OCI-LY1 (cell line): ENCODE data around the gene F5.
"Not testable (repeated sequence)": the region's sequence is repeated elsewhere in the genome, so short reads cannot be mapped to it uniquely, and the experiment has no call there.

Source experiments
- H2AFZ ChIP-seq: fragments of 200-600 bp; sonication (generic), shearing (Covaris generic); 2 replicates; pipeline ENCODE4 v1.6.0; 2014; ENCODE audit warnings: antibody characterized with exemption, mild to moderate bottlenecking, low read length
- H3F3A ChIP-seq: fragments of 200-600 bp; sonication (generic), shearing (Covaris generic); 2 replicates; pipeline ENCODE4 v1.6.0; 2014; ENCODE audit warnings: mild to moderate bottlenecking, antibody characterized with exemption, low read length, moderate library complexity; ENCODE audit not compliant: insufficient read depth
- H3K27ac ChIP-seq: fragments of 200-600 bp; sonication (generic); 2 replicates; pipeline ENCODE4 v1.5.1; 2014; ENCODE audit warnings: low read length, mixed run types, mild to moderate bottlenecking, low read depth; ENCODE audit not compliant: poor library complexity, severe bottlenecking
- H3K27me3 ChIP-seq: fragments of 200-600 bp; sonication (generic); 2 replicates; pipeline ENCODE4 v1.6.0; 2014; ENCODE audit warnings: antibody characterized with exemption, mild to moderate bottlenecking, low read length, moderate library complexity; ENCODE audit not compliant: insufficient read depth
- H3K36me3 ChIP-seq: fragments of 200-600 bp; sonication (generic); 2 replicates; pipeline ENCODE4 v1.6.1; 2014; ENCODE audit warnings: mild to moderate bottlenecking, antibody characterized with exemption, low read length, moderate library complexity, mixed read lengths; ENCODE audit not compliant: insufficient read depth
- H3K4me1 ChIP-seq: fragments of 200-600 bp; sonication (generic); 2 replicates; pipeline ENCODE4 v1.5.1; 2014; ENCODE audit warnings: mild to moderate bottlenecking, low read length, moderate library complexity; ENCODE audit not compliant: insufficient read depth, severe bottlenecking
- H3K4me2 ChIP-seq: fragments of 200-600 bp; sonication (generic), shearing (Covaris generic); 2 replicates; pipeline ENCODE4 v1.6.1; 2014; ENCODE audit warnings: low read length
- H3K4me3 ChIP-seq: fragments of 200-600 bp; sonication (generic); 2 replicates; pipeline ENCODE4 v1.5.1; 2014; ENCODE audit warnings: low read length, low read depth, mild to moderate bottlenecking, mixed read lengths; ENCODE audit not compliant: poor library complexity, severe bottlenecking
- H3K79me2 ChIP-seq: fragments of 200-600 bp; shearing (Covaris generic); 2 replicates; pipeline ENCODE4 v1.6.1; 2016; ENCODE audit warnings: mixed run types, low read length, mixed read lengths; ENCODE audit not compliant: insufficient read depth
- H3K9ac ChIP-seq: fragments of 200-600 bp; sonication (generic), shearing (Covaris generic); 2 replicates; pipeline ENCODE4 v1.6.1; 2014; ENCODE audit warnings: mild to moderate bottlenecking, low read length, mixed read lengths
- H3K9me2 ChIP-seq: fragments of 200-600 bp; sonication (generic), shearing (Covaris generic); 2 replicates; pipeline ENCODE4 v1.6.1; 2014; ENCODE audit warnings: low read depth, mild to moderate bottlenecking, low read length, mixed read lengths
- H3K9me3 ChIP-seq: fragments of 200-600 bp; shearing (Covaris generic); 2 replicates; pipeline ENCODE4 v1.6.1; 2014; ENCODE audit warnings: low read length, mixed read lengths
- H4K20me1 ChIP-seq: fragments of 200-600 bp; sonication (generic), shearing (Covaris generic); 2 replicates; pipeline ENCODE4 v1.6.0; 2016; ENCODE audit warnings: mild to moderate bottlenecking, low read length; ENCODE audit not compliant: insufficient read depth
- EZH2 ChIP-seq: fragments of 200-600 bp; sonication (generic), shearing (Covaris generic); IDR thresholded peaks from 2 replicates; pipeline ENCODE4 v1.8.0; 2017; ENCODE audit warnings: borderline replicate concordance, mixed run types, mild to moderate bottlenecking, antibody characterized with exemption, low read length, moderate library complexity, mixed read lengths
- TF ChIP-seq, protein P1 (sequence below): fragments of 200-600 bp; sonication (generic), shearing (Covaris generic); IDR thresholded peaks from 2 replicates; pipeline ENCODE4 v1.5.1; 2017; ENCODE audit warnings: mild to moderate bottlenecking, antibody characterized with exemption, low read length, moderate library complexity, mixed read lengths

The F5 gene

GRCh38 chr1:169534653-169535052 is 51.6 kb downstream of the F5 start:
- Histone ChIP-seq H3K9me2 (no peaks in the 10 kb centered on the region), H3K79me2 (no peaks in the 10 kb centered on the region), H3F3A (no peaks in the 10 kb centered on the region), H3K4me2 (no peak overlapping the region), H3K27ac (no peak overlapping the region), H3K4me1 (no peaks in the 10 kb centered on the region), H3K36me3 (no peaks in the 10 kb centered on the region), H3K4me3 (no peak overlapping the region), H3K9ac (no peak overlapping the region), H3K27me3 (no peaks in the 10 kb centered on the region), H3K9me3 (no peaks in the 10 kb centered on the region), H4K20me1 (no peaks in the 10 kb centered on the region), H2AFZ (no peak overlapping the region)
- TF ChIP-seq EZH2, result no peak
- TF ChIP-seq, protein P1, sequence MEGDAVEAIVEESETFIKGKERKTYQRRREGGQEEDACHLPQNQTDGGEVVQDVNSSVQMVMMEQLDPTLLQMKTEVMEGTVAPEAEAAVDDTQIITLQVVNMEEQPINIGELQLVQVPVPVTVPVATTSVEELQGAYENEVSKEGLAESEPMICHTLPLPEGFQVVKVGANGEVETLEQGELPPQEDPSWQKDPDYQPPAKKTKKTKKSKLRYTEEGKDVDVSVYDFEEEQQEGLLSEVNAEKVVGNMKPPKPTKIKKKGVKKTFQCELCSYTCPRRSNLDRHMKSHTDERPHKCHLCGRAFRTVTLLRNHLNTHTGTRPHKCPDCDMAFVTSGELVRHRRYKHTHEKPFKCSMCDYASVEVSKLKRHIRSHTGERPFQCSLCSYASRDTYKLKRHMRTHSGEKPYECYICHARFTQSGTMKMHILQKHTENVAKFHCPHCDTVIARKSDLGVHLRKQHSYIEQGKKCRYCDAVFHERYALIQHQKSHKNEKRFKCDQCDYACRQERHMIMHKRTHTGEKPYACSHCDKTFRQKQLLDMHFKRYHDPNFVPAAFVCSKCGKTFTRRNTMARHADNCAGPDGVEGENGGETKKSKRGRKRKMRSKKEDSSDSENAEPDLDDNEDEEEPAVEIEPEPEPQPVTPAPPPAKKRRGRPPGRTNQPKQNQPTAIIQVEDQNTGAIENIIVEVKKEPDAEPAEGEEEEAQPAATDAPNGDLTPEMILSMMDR, result no peak

DNA sequence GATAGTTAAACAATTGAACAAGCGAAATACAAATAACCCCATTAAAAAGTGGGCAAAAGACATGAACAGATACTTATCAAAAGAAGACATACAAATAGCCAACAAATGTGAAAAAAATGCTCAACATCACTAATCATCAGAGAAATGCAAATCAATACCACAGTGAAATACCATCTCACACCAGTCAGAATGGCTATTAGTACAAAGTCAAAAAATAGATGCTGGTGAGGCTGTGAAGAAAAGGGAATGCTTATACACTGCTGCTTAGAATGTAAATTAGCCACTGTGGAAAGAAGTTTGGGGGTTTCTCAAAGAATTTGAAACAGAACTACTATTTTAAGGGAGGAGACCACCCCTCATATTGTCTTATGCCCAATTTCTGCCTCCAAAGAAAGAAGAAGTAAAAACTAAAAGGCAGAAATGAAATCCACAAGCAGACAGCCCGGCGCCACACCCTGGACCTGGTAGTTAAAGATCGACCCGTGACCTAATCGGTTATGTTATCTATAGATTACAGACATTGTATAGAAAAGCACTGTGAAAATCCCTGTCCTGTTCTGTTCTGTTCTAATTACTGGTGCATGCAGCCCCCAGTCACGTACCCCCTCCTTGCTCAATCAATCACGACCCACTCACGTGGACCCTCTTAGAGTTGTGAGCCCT is 52.6 kb downstream of the F5 start:
- H4K20me1 ChIP-seq, H3K4me2 ChIP-seq, H3K27ac ChIP-seq, H3F3A ChIP-seq, H3K79me2 ChIP-seq, H3K9me3 ChIP-seq, H2AFZ ChIP-seq, H3K4me3 ChIP-seq, H3K9me2 ChIP-seq, H3K36me3 ChIP-seq, H3K9ac ChIP-seq, H3K27me3 ChIP-seq, H3K4me1 ChIP-seq: not testable (repeated sequence)

DNA sequence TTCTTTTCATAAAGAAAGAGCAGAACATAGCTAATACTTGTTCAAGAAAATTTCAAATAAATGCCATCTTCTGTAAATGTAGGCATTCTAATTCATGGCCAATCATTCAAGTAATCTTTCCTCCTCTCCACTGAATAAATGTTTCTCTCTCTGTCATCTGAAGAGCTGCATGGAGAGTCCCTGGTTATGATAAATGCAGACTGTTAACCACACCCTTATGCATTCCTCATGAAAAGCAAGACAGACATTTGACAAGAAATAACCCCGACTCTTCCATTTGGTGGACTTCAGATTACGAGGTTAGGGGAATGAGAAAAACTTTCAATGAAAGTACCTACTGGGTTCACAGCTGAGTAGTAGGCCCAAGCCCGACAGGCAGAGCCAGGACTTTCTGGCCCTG is 55.8 kb downstream of the F5 start:
- H2AFZ ChIP-seq, result no peak overlapping the region
- no peaks in the 10 kb centered on the region for H3F3A ChIP-seq
- H3K4me2 ChIP-seq, result no peak overlapping the region
- no peaks in the 10 kb centered on the region for H3K9me3 ChIP-seq
- H3K4me1 ChIP-seq, result no peaks in the 10 kb centered on the region
- no peaks in the 10 kb centered on the region for H3K9me2 ChIP-seq
- no peaks in the 10 kb centered on the region for H3K36me3 ChIP-seq
- H4K20me1 ChIP-seq, result no peaks in the 10 kb centered on the region
- TF ChIP-seq EZH2, result no peak
- TF ChIP-seq, protein P1, result no peak
- H3K79me2 ChIP-seq, result no peaks in the 10 kb centered on the region
- H3K4me3 ChIP-seq, result no peak overlapping the region
- no peak overlapping the region for H3K9ac ChIP-seq
- no peak overlapping the region for H3K27ac ChIP-seq
- H3K27me3 ChIP-seq, result no peaks in the 10 kb centered on the region

GRCh38 chr1:169529068-169529642 is 57.1 kb downstream of the F5 start:
- no peak overlapping the region for H3K27ac ChIP-seq
- no peaks in the 10 kb centered on the region for H3K4me1 ChIP-seq
- TF ChIP-seq, protein P1, result no peak
- no peak for TF ChIP-seq EZH2
- no peak overlapping the region for H3K4me2 ChIP-seq
- H3K4me3 ChIP-seq, result no peak overlapping the region
- no peaks in the 10 kb centered on the region for H3K9me3 ChIP-seq
- H3K9me2 ChIP-seq, result no peaks in the 10 kb centered on the region
- H3K9ac ChIP-seq, result no peak overlapping the region
- H3K36me3 ChIP-seq, result no peaks in the 10 kb centered on the region
- H2AFZ ChIP-seq, result no peak overlapping the region
- H3K79me2 ChIP-seq, result no peaks in the 10 kb centered on the region
- H4K20me1 ChIP-seq, result no peaks in the 10 kb centered on the region
- H3F3A ChIP-seq, result no peaks in the 10 kb centered on the region
- H3K27me3 ChIP-seq, result no peaks in the 10 kb centered on the region
